GM18502 (cell line): ENCODE data around the gene UBE2G1.
"Not testable (repeated sequence)": the region's sequence is repeated elsewhere in the genome, so short reads cannot be mapped to it uniquely, and the experiment has no call there.

Experiments
- ATAC-seq: cut with Tn5 transposase; IDR thresholded peaks from one replicate; pipeline ENCODE4 v1.9.1; 2021; ENCODE audit warnings: mild to moderate bottlenecking; ENCODE audit not compliant: unreplicated experiment, poor library complexity

Gene UBE2G1

GRCh38 chr17:4256952-4257351, 109.5 kb downstream of the UBE2G1 start:
- no peak for ATAC-seq

GRCh38 chr17:4255271-4255670, 111.2 kb downstream of the UBE2G1 start:
- not testable (repeated sequence) for ATAC-seq

GRCh38 chr17:4250887-4251286, 115.6 kb downstream of the UBE2G1 start:
- no peak for ATAC-seq

GRCh38 chr17:4249452-4250029, 116.9 kb downstream of the UBE2G1 start:
- no peak for ATAC-seq

- no peak for ATAC-seq
Observed at GRCh38 chr17:4248504-4249277, 117.8 kb downstream of the UBE2G1 start.

GRCh38 chr17:4247971-4248388, 118.5 kb downstream of the UBE2G1 start:
- ATAC-seq = no peak

GRCh38 chr17:4247361-4247970, 119.0 kb downstream of the UBE2G1 start:
- ATAC-seq = no peak

GRCh38 chr17:4246674-4247073, 119.8 kb downstream of the UBE2G1 start:
- no peak for ATAC-seq

GRCh38 chr17:4241535-4241934, 124.9 kb downstream of the UBE2G1 start:
- ATAC-seq = no peak

- ATAC-seq = no peak
Observed at GRCh38 chr17:4236456-4236855, 130.0 kb downstream of the UBE2G1 start.

- ATAC-seq = no peak
Observed at GRCh38 chr17:4235372-4236279, 130.8 kb downstream of the UBE2G1 start.

GRCh38 chr17:4234401-4234800, 132.1 kb downstream of the UBE2G1 start:
- no peak for ATAC-seq

GRCh38 chr17:4233668-4234258, 132.7 kb downstream of the UBE2G1 start:
- no peak for ATAC-seq

- ATAC-seq = no peak
Observed at GRCh38 chr17:4232168-4232813, 134.2 kb downstream of the UBE2G1 start.

GRCh38 chr17:4229627-4230541, 136.6 kb downstream of the UBE2G1 start:
- no peak for ATAC-seq

- no peak for ATAC-seq
Observed at GRCh38 chr17:4221899-4222659, 144.4 kb downstream of the UBE2G1 start.

GRCh38 chr17:4221163-4221562, 145.3 kb downstream of the UBE2G1 start:
- no peak for ATAC-seq

- ATAC-seq = no peak
Observed at GRCh38 chr17:4220655-4221054, 145.8 kb downstream of the UBE2G1 start.
